Uterus (tissue), 2 donors: ENCODE results near the gene FOXK1.

Source experiments
- CTCF ChIP-seq, 4 experiments: fragments of 200-600 bp in 2 of 4; fragments of 450-650 bp in 2 of 4; sonication (generic) in 2 of 4; IDR thresholded peaks; one replicate each; pipeline ENCODE4 v1.5.1; 2016 to 2019; ENCODE audit warnings: antibody characterized with exemption in 4 of 4, mild to moderate bottlenecking in 2 of 4, moderate library complexity in 1 of 4
- POLR2A ChIP-seq, 2 donors: fragments of 450-650 bp; IDR thresholded peaks; one replicate each; pipeline ENCODE4 v1.6.1; 2016; ENCODE audit warnings: antibody characterized with exemption in 2 of 2, mild to moderate bottlenecking in 1 of 2, moderate library complexity in 1 of 2

- TF ChIP-seq CTCF (IDR thresholded peaks at IDR 0.05): no peak
- no peak for TF ChIP-seq POLR2A (IDR thresholded peaks at IDR 0.05)
Observed at GRCh38 chr7:4781366-4782069, 99.4 kb downstream of the FOXK1 start.
